ENCODE results near the gene KLHL22.

DNA sequence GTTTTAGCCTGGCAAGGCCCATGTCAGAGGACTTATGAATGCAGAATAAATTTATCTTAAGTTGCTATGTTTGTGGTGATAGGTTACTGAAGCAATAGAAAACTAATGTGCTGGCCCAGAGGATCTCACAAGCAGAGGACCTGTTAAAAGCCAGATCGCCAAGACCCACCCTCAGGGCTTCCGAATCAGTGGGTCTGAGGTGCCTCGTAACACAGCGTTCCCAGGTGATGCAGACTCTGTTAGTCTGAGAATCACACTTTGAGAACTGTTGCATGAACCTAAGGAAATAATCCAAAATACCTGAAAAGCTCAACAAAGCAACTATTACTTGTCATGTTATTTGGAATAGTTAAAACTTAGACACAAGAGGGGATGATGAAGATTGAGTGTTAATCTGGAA lies 51.3 kb downstream of the KLHL22 start:
- TF ChIP-seq, protein P1, sequence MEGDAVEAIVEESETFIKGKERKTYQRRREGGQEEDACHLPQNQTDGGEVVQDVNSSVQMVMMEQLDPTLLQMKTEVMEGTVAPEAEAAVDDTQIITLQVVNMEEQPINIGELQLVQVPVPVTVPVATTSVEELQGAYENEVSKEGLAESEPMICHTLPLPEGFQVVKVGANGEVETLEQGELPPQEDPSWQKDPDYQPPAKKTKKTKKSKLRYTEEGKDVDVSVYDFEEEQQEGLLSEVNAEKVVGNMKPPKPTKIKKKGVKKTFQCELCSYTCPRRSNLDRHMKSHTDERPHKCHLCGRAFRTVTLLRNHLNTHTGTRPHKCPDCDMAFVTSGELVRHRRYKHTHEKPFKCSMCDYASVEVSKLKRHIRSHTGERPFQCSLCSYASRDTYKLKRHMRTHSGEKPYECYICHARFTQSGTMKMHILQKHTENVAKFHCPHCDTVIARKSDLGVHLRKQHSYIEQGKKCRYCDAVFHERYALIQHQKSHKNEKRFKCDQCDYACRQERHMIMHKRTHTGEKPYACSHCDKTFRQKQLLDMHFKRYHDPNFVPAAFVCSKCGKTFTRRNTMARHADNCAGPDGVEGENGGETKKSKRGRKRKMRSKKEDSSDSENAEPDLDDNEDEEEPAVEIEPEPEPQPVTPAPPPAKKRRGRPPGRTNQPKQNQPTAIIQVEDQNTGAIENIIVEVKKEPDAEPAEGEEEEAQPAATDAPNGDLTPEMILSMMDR (IDR thresholded peaks at IDR 0.05; ENCODE audit: poor library complexity), result no peak
- TF ChIP-seq EZH2phosphoT487 (IDR thresholded peaks at IDR 0.05; ENCODE audit: low read depth, severe bottlenecking, unreplicated experiment), result no peak
- TF ChIP-seq EZH2 (IDR thresholded peaks at IDR 0.05; ENCODE audit: borderline replicate concordance), result no peak

Data from hepatocyte (in vitro differentiated cells).